Regular cardiac myocyte (primary cell): ENCODE measurements around the gene MBD3. TPM values are rescaled to one million over a fixed set of nuclear protein-coding genes. Genes with fewer than 3 reads are reported as not detected.

Source experiments
- total RNA-seq: library from RNA; depleted of rRNA; stranded (reverse); fragments of >200 nt; gene quantifications from 2 replicates; pipeline ENCODE4 v1.2.3, GENCODE V29; 2014

Gene MBD3, protein sequence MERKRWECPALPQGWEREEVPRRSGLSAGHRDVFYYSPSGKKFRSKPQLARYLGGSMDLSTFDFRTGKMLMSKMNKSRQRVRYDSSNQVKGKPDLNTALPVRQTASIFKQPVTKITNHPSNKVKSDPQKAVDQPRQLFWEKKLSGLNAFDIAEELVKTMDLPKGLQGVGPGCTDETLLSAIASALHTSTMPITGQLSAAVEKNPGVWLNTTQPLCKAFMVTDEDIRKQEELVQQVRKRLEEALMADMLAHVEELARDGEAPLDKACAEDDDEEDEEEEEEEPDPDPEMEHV
- 59.2 and 101 TPM in 2 replicates for total RNA-seq

DNA sequence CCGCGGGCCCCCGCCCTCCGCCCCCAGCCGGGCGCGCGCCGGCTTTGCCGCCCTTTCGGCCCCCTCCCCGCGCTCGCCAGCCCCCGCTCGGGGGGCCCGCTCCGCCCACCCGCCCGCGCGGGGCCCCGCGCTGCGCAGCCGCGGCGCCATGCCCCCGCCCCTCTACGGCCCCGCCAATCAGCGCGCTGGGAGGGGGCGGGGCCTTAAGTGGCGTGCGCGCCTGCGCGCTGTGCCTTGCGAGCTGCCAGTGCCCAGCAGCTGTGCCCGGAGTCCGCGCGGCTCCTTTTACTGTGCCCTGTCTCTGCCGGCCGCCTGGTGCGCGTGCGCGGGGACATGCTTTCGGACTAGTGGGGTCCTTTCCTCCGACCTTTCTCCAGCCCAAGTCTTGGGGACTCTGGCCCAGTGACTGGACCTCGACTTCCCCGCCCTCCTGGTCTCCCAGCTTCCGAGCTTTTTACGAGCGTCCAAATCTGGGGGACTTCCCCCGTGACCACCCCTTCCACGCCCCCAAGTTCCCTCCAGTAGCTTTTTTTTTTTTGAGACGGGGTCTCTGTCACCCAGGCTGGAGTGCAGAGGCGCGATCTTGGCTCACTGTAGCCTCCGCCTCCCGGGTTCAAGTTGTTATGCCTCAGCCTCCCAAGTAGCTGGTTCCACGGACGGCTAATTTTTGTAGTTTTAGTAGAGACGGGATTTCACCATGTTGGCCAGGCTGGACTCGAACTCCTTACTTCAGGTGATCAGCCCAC, at the start of gene MBD3:
TSS of gene MBD3 (minus strand) at position 111 of the 746 bp plus-strand sequence. CDS start 234 bp downstream, outside the sequence.

DNA sequence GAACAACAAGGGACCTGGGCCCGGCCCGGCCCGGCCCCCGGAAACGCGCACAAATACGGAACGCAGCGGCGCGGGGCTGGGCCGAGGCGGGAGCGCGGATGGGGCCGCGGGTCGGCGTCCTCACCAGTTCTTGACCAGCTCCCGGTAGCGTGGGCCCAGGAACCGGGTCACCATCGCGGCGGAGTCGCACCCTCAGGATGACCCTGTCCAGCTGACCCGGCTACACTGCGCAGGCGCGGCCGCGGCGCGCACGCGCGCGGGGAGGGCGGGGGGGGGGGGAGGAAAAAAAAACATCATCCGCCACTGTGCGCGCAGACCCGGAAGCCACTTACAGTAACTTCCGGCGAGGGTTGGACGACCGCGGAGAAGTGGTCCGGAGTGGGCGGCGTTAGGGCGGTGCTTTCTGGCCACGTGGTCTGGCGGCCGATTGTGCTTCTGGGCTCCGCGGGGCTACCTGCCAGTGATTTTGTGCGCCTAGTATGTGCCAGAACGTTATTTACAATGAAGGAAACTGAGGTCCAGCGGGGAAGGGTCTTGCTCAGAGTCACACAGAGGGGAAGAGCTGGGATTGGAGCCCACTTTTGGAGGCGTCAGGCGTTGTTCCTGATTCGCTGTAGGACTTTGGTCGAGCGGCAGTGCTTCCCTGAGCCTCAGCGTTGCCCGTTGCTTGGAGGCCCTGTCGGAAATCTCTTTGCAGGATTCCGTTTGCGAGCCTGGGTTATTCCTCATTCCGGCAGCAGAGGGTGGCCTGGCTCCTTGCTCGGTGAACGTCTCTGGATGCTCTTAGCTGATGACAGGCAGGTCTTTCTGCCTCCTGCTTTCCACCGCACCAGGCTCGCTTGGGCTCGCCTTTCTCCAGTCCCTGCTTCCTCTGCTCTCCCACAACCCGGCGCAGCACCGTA, 12.8 kb upstream of the MBD3 start, which contains the start of gene UQCR11:
TSS of gene UQCR11 (minus strand) at position 227 of the 902 bp plus-strand sequence. CDS start at position 174, 53 bp downstream.

DNA sequence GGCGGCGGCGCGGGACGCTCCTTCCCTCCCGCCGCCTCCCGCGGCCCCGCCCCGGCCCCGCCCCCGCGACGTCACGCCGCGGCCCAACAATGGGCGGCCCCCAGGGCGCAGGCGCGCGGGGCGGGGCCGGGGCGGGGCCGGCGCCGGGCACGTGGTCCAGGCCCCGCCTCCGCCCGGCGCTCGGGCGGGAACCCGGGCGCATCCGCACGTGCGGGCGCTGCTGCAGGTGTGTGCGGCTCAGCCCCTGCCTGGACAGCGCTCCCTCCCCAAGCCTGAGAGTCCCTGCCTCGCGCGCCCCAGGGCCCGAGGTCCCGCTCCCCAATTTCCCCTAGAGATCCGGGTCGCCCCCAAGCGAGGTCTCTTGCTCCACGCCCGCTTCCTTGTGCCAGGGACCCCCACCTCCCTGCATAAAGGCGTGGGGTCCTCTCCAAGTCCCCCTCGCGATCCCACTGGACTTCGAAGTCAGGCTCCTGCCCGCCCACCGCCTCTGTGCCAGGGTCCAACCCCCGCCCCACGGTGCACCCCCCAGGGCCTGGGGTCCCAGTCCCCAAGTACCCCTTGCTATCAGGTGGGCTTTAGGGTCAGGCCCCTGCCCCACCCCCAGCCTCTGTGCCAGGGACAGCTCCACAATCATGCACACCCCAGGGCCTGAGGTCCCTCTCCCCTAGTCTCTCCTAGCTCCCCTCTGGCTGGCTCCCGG, 24.2 kb downstream of the MBD3 start, which contains the start of gene MEX3D:
TSS of gene MEX3D (minus strand) at position 6 of the 700 bp plus-strand sequence. CDS start 267 bp downstream, outside the sequence.

Other genes starting within 250 kb of the MBD3 start
- gene NDUFS7, start 209.0 kb downstream of the MBD3 start, total RNA-seq, result 47.6 and 53.3 TPM in 2 replicates
- 35.2 and 40.1 TPM in 2 replicates for gene GAMT, start 191.3 kb downstream of the MBD3 start, total RNA-seq
- 42.3 and 80.3 TPM in 2 replicates for gene DAZAP1, start 185.3 kb downstream of the MBD3 start, total RNA-seq
- 300 and 351 TPM in 2 replicates for gene RPS15, start 154.5 kb downstream of the MBD3 start, total RNA-seq
- gene APC2, start 142.7 kb downstream of the MBD3 start, total RNA-seq, result 0.19 and 0.28 TPM in 2 replicates
- 21.3 and 23.7 TPM in 2 replicates for gene C19orf25, start 113.7 kb downstream of the MBD3 start, total RNA-seq
- 0.19 and 1.4 TPM in 2 replicates for gene PCSK4, start 102.5 kb downstream of the MBD3 start, total RNA-seq
- gene REEP6, start 101.7 kb downstream of the MBD3 start, total RNA-seq, result 1.2 and 2.8 TPM in 2 replicates
- 1.9 and 3.4 TPM in 2 replicates for gene ADAMTSL5, start 79.8 kb downstream of the MBD3 start, total RNA-seq
- under 0.01 TPM in 1 of 2 replicates, not detected in the other for gene PLK5, start 68.8 kb downstream of the MBD3 start, total RNA-seq
- 40.9 and 42.0 TPM in 2 replicates for gene MEX3D, start 24.5 kb downstream of the MBD3 start, total RNA-seq
- gene UQCR11, start 12.6 kb upstream of the MBD3 start, total RNA-seq, result 58.1 and 76.7 TPM in 2 replicates
- 34.4 and 71.9 TPM in 2 replicates for gene TCF3, start 59.8 kb upstream of the MBD3 start, total RNA-seq
- gene ONECUT3, start 160.6 kb upstream of the MBD3 start, total RNA-seq, result not detected in 2 replicates
- 0.38 and 1.7 TPM in 2 replicates for gene ATP8B3, start 219.4 kb upstream of the MBD3 start, total RNA-seq